HL-60 (cell line): ENCODE data around the gene CLDN14.

Source experiments
- CTCF ChIP-seq: IDR thresholded peaks from one replicate; pipeline ENCODE4 v1.5.1; 2011; ENCODE audit warnings: low read length, control low read depth, inconsistent platforms; ENCODE audit not compliant: insufficient read depth
- POLR2AphosphoS5 ChIP-seq: IDR thresholded peaks from 2 replicates; pipeline ENCODE4 v1.6.1; 2012; ENCODE audit warnings: low read depth
- SPI1 ChIP-seq: IDR thresholded peaks from 2 replicates; pipeline ENCODE4 v1.6.1; 2012; ENCODE audit warnings: low read depth, mild to moderate bottlenecking, borderline replicate concordance

DNA sequence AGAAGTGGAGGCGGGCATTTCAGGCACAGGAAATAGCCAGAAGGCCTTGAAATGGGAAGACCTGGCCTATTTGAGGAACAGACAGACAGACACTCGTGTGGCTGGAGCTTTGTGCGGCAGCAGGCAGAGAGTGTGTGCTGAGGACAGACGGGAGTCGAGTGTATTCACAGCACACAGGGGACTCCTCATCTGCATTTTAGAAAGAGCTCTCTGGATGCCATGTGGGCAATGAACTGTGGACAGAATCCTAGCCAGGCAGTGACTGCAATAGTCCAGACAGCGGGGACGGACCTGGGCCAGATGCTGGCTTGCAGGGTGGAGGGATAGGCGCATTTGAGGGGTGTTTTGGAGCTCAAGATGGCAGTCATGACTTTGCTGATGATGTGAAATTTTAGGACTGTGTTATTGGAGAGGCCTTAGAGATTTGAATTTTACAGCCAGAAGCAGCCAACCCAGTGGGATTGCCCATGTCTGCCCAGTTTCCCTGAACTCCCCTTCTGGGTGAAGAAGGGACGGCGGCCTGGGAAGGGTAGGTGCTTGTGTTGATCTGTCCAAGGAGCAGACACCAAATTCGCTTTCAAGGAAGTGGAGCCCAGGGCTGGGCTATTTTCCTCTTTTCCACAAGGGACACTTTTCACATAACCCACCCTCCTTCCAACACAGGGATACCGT is 51.0 kb downstream of the CLDN14 start:
- TF ChIP-seq POLR2AphosphoS5 (no peak), CTCF (no peak), SPI1 (no peak)
